A549 treated with dexamethasone at 1 μM for 4 hours (cell line): ENCODE results near the gene ZXDA. TPM values are rescaled to one million over a fixed set of nuclear protein-coding genes. Genes with fewer than 3 reads are reported as not detected.

ENCODE experiments used
- total RNA-seq: library from RNA; stranded (reverse); fragments of 200-300 nt; extraction: Qiagen RNA extraction; gene quantifications from 5 replicates; pipeline ENCODE4 v1.2.3, GENCODE V29; 2022

ZXDA gene, protein sequence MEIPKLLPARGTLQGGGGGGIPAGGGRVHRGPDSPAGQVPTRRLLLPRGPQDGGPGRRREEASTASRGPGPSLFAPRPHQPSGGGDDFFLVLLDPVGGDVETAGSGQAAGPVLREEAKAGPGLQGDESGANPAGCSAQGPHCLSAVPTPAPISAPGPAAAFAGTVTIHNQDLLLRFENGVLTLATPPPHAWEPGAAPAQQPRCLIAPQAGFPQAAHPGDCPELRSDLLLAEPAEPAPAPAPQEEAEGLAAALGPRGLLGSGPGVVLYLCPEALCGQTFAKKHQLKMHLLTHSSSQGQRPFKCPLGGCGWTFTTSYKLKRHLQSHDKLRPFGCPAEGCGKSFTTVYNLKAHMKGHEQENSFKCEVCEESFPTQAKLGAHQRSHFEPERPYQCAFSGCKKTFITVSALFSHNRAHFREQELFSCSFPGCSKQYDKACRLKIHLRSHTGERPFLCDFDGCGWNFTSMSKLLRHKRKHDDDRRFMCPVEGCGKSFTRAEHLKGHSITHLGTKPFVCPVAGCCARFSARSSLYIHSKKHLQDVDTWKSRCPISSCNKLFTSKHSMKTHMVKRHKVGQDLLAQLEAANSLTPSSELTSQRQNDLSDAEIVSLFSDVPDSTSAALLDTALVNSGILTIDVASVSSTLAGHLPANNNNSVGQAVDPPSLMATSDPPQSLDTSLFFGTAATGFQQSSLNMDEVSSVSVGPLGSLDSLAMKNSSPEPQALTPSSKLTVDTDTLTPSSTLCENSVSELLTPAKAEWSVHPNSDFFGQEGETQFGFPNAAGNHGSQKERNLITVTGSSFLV
- total RNA-seq, result 1.2 to 2.2 TPM (median 1.7 TPM) in 5 replicates

DNA sequence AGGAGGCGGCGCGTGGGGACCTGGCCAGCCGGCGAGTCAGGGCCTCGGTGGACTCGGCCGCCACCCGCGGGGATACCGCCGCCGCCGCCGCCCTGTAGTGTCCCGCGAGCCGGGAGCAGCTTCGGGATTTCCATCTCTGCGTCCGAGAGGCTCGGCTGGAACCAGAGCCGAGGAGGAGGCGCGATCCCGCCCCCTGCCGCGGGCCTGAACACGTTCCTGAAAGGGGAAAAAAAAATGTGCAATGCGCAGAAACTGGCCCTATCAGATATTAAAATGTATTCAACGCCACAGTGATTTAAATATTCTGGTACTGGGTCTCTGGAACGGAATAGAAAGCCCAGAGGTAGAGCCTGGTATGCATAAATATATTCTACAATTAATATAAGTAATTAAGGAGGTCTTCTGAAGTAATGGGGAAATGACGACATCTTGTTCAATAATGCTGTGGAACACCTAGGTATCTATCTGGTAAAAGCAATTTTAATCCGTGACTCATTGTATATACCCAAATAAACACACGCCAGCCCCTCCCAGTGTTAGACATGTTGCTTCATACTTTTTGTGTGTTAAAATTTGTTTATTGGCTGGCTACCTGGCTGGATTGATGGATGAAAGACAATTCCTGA, at the start of gene ZXDA:
Gene ZXDA, minus strand, starts transcription at position 172 of the 626 bp plus-strand sequence. Its CDS starts 38 bp downstream, at position 134.

Other genes starting within 250 kb of the ZXDA start
- not detected in 5 replicates for gene NLRP2B, start 230.2 kb downstream of the ZXDA start, total RNA-seq